CD14-positive monocyte (primary cell): ENCODE results near the gene XPR1. TPM values are rescaled to one million over a fixed set of nuclear protein-coding genes. Genes with fewer than 3 reads are reported as not detected.

ENCODE experiments used
- DNase-seq, 3 donors: peaks; one replicate each; pipeline ENCODE4 v3.0.0-alpha.2; 2011 to 2022
- H2AFZ ChIP-seq: 2 replicates; pipeline ENCODE4 v1.6.0; 2012; ENCODE audit warnings: mild to moderate bottlenecking, low read depth, low read length, inconsistent platforms; ENCODE audit not compliant: insufficient read depth, poor library complexity, severe bottlenecking
- H3K27ac ChIP-seq, 2 donors: 1 replicate in 1 of 2; 2 replicates in 1 of 2; pipeline ENCODE4 v1.5.1; 2012 to 2013; ENCODE audit warnings: low read length in 2 of 2, control low read depth in 1 of 2, inconsistent platforms in 1 of 2, low read depth in 1 of 2, mild to moderate bottlenecking in 1 of 2
- H3K27me3 ChIP-seq, 2 donors: one replicate each; pipeline versions ENCODE4 v1.6.0 to v1.6.1; 2011 to 2013; ENCODE audit warnings: low read length in 2 of 2; ENCODE audit not compliant: control insufficient read depth in 2 of 2, insufficient read depth in 2 of 2
- H3K36me3 ChIP-seq, 2 donors: replicated peaks in 1 of 2; 1 replicate in 1 of 2; 2 replicates in 1 of 2; pipeline versions ENCODE4 v1.5.1 to v1.6.1; 2012 to 2013; ENCODE audit warnings: low read length in 2 of 2, control low read depth in 1 of 2, inconsistent platforms in 1 of 2, mild to moderate bottlenecking in 1 of 2; ENCODE audit not compliant: insufficient read depth in 2 of 2, control insufficient read depth in 1 of 2
- H3K4me1 ChIP-seq, 2 donors: 1 replicate in 1 of 2; 2 replicates in 1 of 2; pipeline versions ENCODE4 v1.5.1 to v1.6.1; 2012 to 2013; ENCODE audit warnings: low read length in 2 of 2, control low read depth in 1 of 2, inconsistent platforms in 1 of 2, mild to moderate bottlenecking in 1 of 2, moderate library complexity in 1 of 2; ENCODE audit not compliant: insufficient read depth in 2 of 2, control insufficient read depth in 1 of 2
- H3K4me2 ChIP-seq: replicated peaks from 2 replicates; pipeline ENCODE3; 2012; ENCODE audit warnings: low read length, moderate library complexity, mild to moderate bottlenecking; ENCODE audit not compliant: poor library complexity, severe bottlenecking; ENCODE audit errors: extremely low read depth
- H3K4me3 ChIP-seq, 3 experiments: fragments of 200-600 bp in 1 of 3; sonication (generic) in 1 of 3; replicated peaks in 1 of 3; 1 replicate in 2 of 3; 2 replicates in 1 of 3; pipeline ENCODE4 v1.5.1; 2011 to 2013; ENCODE audit warnings: low read length in 3 of 3, mild to moderate bottlenecking in 3 of 3, control low read depth in 2 of 3, low read depth in 2 of 3, inconsistent platforms in 1 of 3, moderate library complexity in 1 of 3
- H3K79me2 ChIP-seq: 2 replicates; pipeline ENCODE4 v1.6.0; 2012; ENCODE audit warnings: mild to moderate bottlenecking, control low read depth, inconsistent platforms, low read length, moderate library complexity; ENCODE audit not compliant: insufficient read depth
- H3K9ac ChIP-seq: 2 replicates; pipeline ENCODE4 v1.6.0; 2017; ENCODE audit warnings: low read length, mild to moderate bottlenecking; ENCODE audit not compliant: insufficient read depth, poor library complexity, severe bottlenecking
- H3K9me3 ChIP-seq, 2 donors: replicated peaks in 1 of 2; 1 replicate in 1 of 2; 2 replicates in 1 of 2; pipeline versions ENCODE4 v1.5.1 to v1.6.1; 2012 to 2013; ENCODE audit warnings: low read length in 2 of 2, control low read depth in 1 of 2; ENCODE audit not compliant: control insufficient read depth in 1 of 2, insufficient read depth in 1 of 2
- H4K20me1 ChIP-seq: 2 replicates; pipeline ENCODE4 v1.6.0; 2012; ENCODE audit warnings: mild to moderate bottlenecking, low read length, control low read depth, moderate library complexity; ENCODE audit not compliant: insufficient read depth
- H3K27ac Mint-ChIP-seq, 7 donors: one replicate each; pipeline ENCODE4 v1.8.0; 2020; ENCODE audit warnings: mild to moderate bottlenecking in 7 of 7, mixed read lengths in 7 of 7, moderate library complexity in 6 of 7, inconsistent platforms in 2 of 7
- H3K27me3 Mint-ChIP-seq, 3 donors: one replicate each; pipeline ENCODE4 v1.8.0; 2021 to 2022; ENCODE audit warnings: low read depth in 3 of 3, mild to moderate bottlenecking in 3 of 3, mixed read lengths in 3 of 3, moderate library complexity in 3 of 3, inconsistent platforms in 1 of 3
- H3K36me3 Mint-ChIP-seq, 2 donors: one replicate each; pipeline ENCODE4 v1.8.0; 2020; ENCODE audit warnings: mixed read lengths in 2 of 2, inconsistent platforms in 1 of 2, mild to moderate bottlenecking in 1 of 2
- H3K4me1 Mint-ChIP-seq: one replicate; pipeline ENCODE4 v1.8.0; 2020; ENCODE audit warnings: mild to moderate bottlenecking, mixed read lengths
- H3K4me3 Mint-ChIP-seq, 2 donors: one replicate each; pipeline ENCODE4 v1.8.0; 2020; ENCODE audit warnings: mild to moderate bottlenecking in 2 of 2, mixed read lengths in 2 of 2, moderate library complexity in 1 of 2
- H3K9me3 Mint-ChIP-seq, 7 donors: one replicate each; pipeline ENCODE4 v1.8.0; 2020 to 2022; ENCODE audit warnings: mixed read lengths in 7 of 7, mild to moderate bottlenecking in 6 of 7, moderate library complexity in 6 of 7, inconsistent platforms in 2 of 7
- CTCF ChIP-seq: fragments of 200-600 bp; IDR thresholded peaks from one replicate; pipeline ENCODE4 v1.8.0; 2022; ENCODE audit warnings: antibody characterized with exemption, mild to moderate bottlenecking
- WGBS: methylation state at CpG from one replicate; pipeline ENCODE4 v1.1.5; 2013; ENCODE audit warnings: missing lambda C conversion rate; ENCODE audit not compliant: insufficient coverage; 5-methylcytosine and 5-hydroxymethylcytosine counted together
- intact Hi-C, 2 donors: fragments of 100-400 bp; cut with micrococcal nuclease; formaldehyde crosslinking; loops; one replicate each; pipeline versions ENCODE4 v1.15.0 to v1.15.1; 2023
- polyA plus RNA-seq, 3 donors: library from polyadenylated mRNA; depleted of rRNA in 1 of 3; unstranded in 2 of 3; stranded (reverse) in 1 of 3; fragments of 300-500 nt in 2 of 3; fragments of >200 nt in 1 of 3; fragmentation: Illumina TruSeq in 2 of 3; gene quantifications; 1 replicate in 2 of 3; 2 replicates in 1 of 3; pipeline ENCODE4 v1.2.3, GENCODE V29; 2012 to 2021

Gene XPR1
- polyA plus RNA-seq, 3 donors, result 4.7 to 12.5 (median 8.7) TPM

- peaks cover 0 to 1% of the 10 kb centered on the region in 2 donors for H3K27me3 ChIP-seq
- Mint-ChIP-seq H3K9me3 (peaks cover 0 to 3% (median 0%) of the 10 kb centered on the region in 7 donors), H3K4me1 (no peaks in the 10 kb centered on the region), H3K27me3 (peaks cover 3 to 26% (median 8%) of the 10 kb centered on the region in 3 donors), H3K36me3 (no peaks in the 10 kb centered on the region), H3K4me3 (no peak overlapping the region), H3K27ac (no peak overlapping the region)
- H4K20me1 ChIP-seq, result no peaks in the 10 kb centered on the region
- no peaks in the 10 kb centered on the region for H3K36me3 ChIP-seq
- H3K79me2 ChIP-seq, result no peaks in the 10 kb centered on the region
- no peak overlapping the region for H3K9ac ChIP-seq
- WGBS, result 97% methylated on average over 5 of the region's 7 CpGs
- no peaks in the 10 kb centered on the region for H3K9me3 ChIP-seq
- no peak overlapping the region for H3K27ac ChIP-seq
- H3K4me3 ChIP-seq, result no peak overlapping the region
- DNase-seq, result no peak
- H3K4me1 ChIP-seq, result no peaks in the 10 kb centered on the region
- intact Hi-C loops, result no loop called here
- H3K4me2 ChIP-seq, result no peak overlapping the region
- no peak for TF ChIP-seq CTCF
- no peak overlapping the region for H2AFZ ChIP-seq
Observed at GRCh38 chr1:180920193-180920592, 288.4 kb downstream of the XPR1 start.

GRCh38 chr1:180920702-180921101 lies 288.9 kb downstream of the XPR1 start:
- Histone ChIP-seq H3K4me2 (no peak overlapping the region), H2AFZ (no peak overlapping the region), H3K9ac (no peak overlapping the region), H3K27ac (no peak overlapping the region), H3K27me3 (no peaks in the 10 kb centered on the region), H3K36me3 (no peaks in the 10 kb centered on the region), H4K20me1 (no peaks in the 10 kb centered on the region), H3K79me2 (no peaks in the 10 kb centered on the region), H3K9me3 (no peaks in the 10 kb centered on the region), H3K4me3 (no peak overlapping the region), H3K4me1 (no peaks in the 10 kb centered on the region)
- no peak for DNase-seq
- TF ChIP-seq CTCF, result peak; percentile 10
- intact Hi-C loops, result no loop called here
- Mint-ChIP-seq H3K4me3 (no peak overlapping the region), H3K9me3 (peaks cover 0 to 3% (median 0%) of the 10 kb centered on the region in 7 donors), H3K27ac (no peak overlapping the region), H3K36me3 (no peaks in the 10 kb centered on the region), H3K27me3 (peaks cover 3 to 21% (median 8%) of the 10 kb centered on the region in 3 donors), H3K4me1 (no peaks in the 10 kb centered on the region)
- WGBS, result 91% methylated on average over 5 of the region's 8 CpGs
